CD4-positive, alpha-beta memory T cell (primary cell): ENCODE results near the gene ZKSCAN1. TPM values are rescaled to one million over a fixed set of nuclear protein-coding genes. Genes with fewer than 3 reads are reported as not detected.
A peak's percentile ranks its signal among the peaks of the same experiment; 100 is the strongest.

Experiments used
- CTCF ChIA-PET: fragments of 350-600 bp; sonication (Branson Sonifier 250); formaldehyde crosslinking; loops from one replicate; lab custom pipeline; 2021; ENCODE audit warnings: inconsistent platforms; ENCODE audit not compliant: partially characterized antibody; lab: Charles Lee
- POLR2A ChIA-PET: fragments of 350-600 bp; sonication (Branson Sonifier 250); formaldehyde crosslinking; loops from one replicate; lab custom pipeline; 2021; ENCODE audit not compliant: partially characterized antibody; lab: Charles Lee
- DNase-seq, 5 donors: peaks; one replicate each; pipeline versions ENCODE4 v3.0.0 to v3.0.0-alpha.2; 2020 to 2022; ENCODE audit warnings: mixed read lengths in 1 of 5
- H3K27ac ChIP-seq: one replicate; pipeline ENCODE4 v1.7.0; 2013; ENCODE audit warnings: low read depth, low read length
- H3K27me3 ChIP-seq: 2 replicates; pipeline ENCODE4 v1.7.0; 2013; ENCODE audit warnings: mild to moderate bottlenecking, low read length, moderate library complexity; ENCODE audit not compliant: insufficient read depth
- H3K36me3 ChIP-seq: 2 replicates; pipeline ENCODE4 v1.7.0; 2013; ENCODE audit warnings: mild to moderate bottlenecking, low read length, moderate library complexity; ENCODE audit not compliant: insufficient read depth
- H3K4me1 ChIP-seq: 2 replicates; pipeline ENCODE4 v1.7.0; 2013; ENCODE audit warnings: mild to moderate bottlenecking, low read length, moderate library complexity; ENCODE audit not compliant: insufficient read depth
- H3K4me3 ChIP-seq, 2 donors: one replicate each; pipeline ENCODE4 v1.7.0; 2013; ENCODE audit warnings: low read length in 2 of 2, mild to moderate bottlenecking in 1 of 2
- H3K9me3 ChIP-seq, 2 donors: one replicate each; pipeline ENCODE4 v1.7.0; 2013; ENCODE audit warnings: low read length in 2 of 2, control low read depth in 1 of 2; ENCODE audit not compliant: control insufficient read depth in 1 of 2
- H3K27ac Mint-ChIP-seq, 7 donors: one replicate each; pipeline ENCODE4 v1.8.0; 2020 to 2021; ENCODE audit warnings: mixed read lengths in 7 of 7, mild to moderate bottlenecking in 6 of 7, inconsistent platforms in 3 of 7, moderate library complexity in 3 of 7
- H3K27me3 Mint-ChIP-seq, 2 donors: one replicate each; pipeline ENCODE4 v1.8.0; 2020 to 2021; ENCODE audit warnings: mixed read lengths in 2 of 2
- H3K36me3 Mint-ChIP-seq, 2 donors: one replicate each; pipeline ENCODE4 v1.8.0; 2020 to 2021; ENCODE audit warnings: mixed read lengths in 2 of 2, inconsistent platforms in 1 of 2, mild to moderate bottlenecking in 1 of 2
- H3K4me1 Mint-ChIP-seq, 4 donors: one replicate each; pipeline ENCODE4 v1.8.0; 2020 to 2021; ENCODE audit warnings: mixed read lengths in 4 of 4, mild to moderate bottlenecking in 1 of 4
- H3K4me3 Mint-ChIP-seq, 8 donors: one replicate each; pipeline ENCODE4 v1.8.0; 2020 to 2021; ENCODE audit warnings: mixed read lengths in 8 of 8, mild to moderate bottlenecking in 7 of 8, moderate library complexity in 6 of 8, inconsistent platforms in 3 of 8
- H3K9me3 Mint-ChIP-seq, 8 donors: one replicate each; pipeline ENCODE4 v1.8.0; 2020 to 2021; ENCODE audit warnings: mixed read lengths in 8 of 8, mild to moderate bottlenecking in 5 of 8, inconsistent platforms in 3 of 8, moderate library complexity in 1 of 8
- intact Hi-C: fragments of 100-400 bp; cut with micrococcal nuclease; formaldehyde crosslinking; loops from one replicate; pipeline ENCODE4 v1.15.1; 2023
- polyA plus RNA-seq, 2 donors: library from polyadenylated mRNA; unstranded; fragments of 300-500 nt; fragmentation: Illumina TruSeq; gene quantifications; one replicate each; pipeline ENCODE4 v1.2.3, GENCODE V29; 2021
- total RNA-seq, 2 experiments: library from RNA; stranded (reverse); gene quantifications; one replicate each; pipeline ENCODE4 v1.2.3, GENCODE V29; 2021

ZKSCAN1 gene
- total and polyA plus RNA-seq, 4 experiments from 2014 or later, result 25.0 to 101 (median 70.9) TPM

DNA sequence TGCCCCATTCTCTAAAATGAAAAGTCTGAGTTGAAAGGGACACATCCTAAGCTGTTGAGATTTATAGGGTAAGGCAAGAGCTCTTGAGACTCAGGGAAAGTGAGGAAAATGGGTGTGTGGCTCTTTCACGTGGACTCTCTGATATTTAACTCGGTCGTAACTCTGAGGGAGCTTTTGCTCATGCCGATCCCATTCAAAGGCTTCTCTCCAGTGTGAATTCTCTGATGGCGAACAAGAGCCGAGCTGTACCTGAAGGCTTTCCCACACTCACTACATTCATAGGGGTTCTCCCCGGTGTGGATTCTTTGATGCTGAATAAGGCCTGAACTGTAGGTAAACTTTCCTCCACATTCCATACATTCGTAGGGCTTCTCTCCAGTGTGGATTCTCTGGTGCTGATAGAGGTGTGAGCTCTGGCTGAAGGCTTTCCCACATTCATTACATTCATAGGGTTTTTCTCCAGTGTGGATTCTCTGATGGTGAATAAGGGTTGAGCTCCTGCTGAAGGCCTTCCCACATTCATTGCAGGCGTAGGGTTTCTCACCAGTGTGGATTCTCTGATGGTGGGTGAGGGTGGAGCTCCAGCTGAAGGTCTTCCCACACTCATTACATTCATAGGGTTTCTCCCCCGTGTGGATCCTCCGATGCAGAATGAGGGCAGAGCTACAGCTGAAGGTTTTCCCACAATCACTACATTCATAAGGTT, 55.8 kb downstream of the ZKSCAN1 start:
- Histone ChIP-seq H3K36me3 (peaks cover 50% of the 10 kb centered on the region), H3K27me3 (no peaks in the 10 kb centered on the region), H3K4me1 (no peaks in the 10 kb centered on the region), H3K9me3 (peaks cover 10 to 22% of the 10 kb centered on the region in 2 donors), H3K27ac (no peak overlapping the region), H3K4me3 (no peak overlapping the region)
- peaks cover 61 to 73% of the 10 kb centered on the region in 2 donors for H3K36me3 Mint-ChIP-seq
- H3K4me1 Mint-ChIP-seq, result peaks cover 0 to 2% (median 0%) of the 10 kb centered on the region in 4 donors
- no peak for DNase-seq
- ChIA-PET CTCF (interaction anchor here (0.6 to 1.4 kb wide), 6 partner anchors 15 to 379 kb away, joined by 3 read pairs; partner anchors contain the start of gene GJC3), POLR2A (interaction anchor here (1.0 to 1.6 kb wide), 2 partner anchors 9 to 21 kb away, joined by 3 to 4 read pairs; partner anchors contain the start of gene ZSCAN21)
- H3K27ac Mint-ChIP-seq, result no peak overlapping the region
- intact Hi-C loops, result no loop called here
- H3K9me3 Mint-ChIP-seq, result peaks cover 0 to 31% (median 28%) of the 10 kb centered on the region in 8 donors
- H3K27me3 Mint-ChIP-seq, result no peaks in the 10 kb centered on the region
- no peak overlapping the region for H3K4me3 Mint-ChIP-seq

DNA sequence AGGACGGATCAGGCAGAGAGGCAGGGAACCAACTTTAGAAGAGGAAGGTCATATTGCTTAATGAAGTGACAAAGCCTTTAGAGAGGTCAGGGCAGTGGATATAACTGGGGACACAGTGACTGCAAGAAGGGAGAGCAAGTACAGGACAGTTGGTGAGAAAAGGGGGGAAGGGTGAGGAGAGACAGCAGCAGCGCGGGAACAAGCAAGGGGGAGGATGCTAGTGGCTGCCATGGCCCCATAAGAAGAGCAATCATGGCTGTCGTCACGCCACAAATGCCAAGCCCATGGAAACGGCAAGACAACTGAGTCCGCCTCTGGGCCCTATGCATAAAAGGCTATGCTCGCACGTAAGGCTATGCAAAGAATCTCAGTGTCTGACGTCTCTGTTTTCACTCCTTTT, 57.1 kb downstream of the ZKSCAN1 start:
- H3K4me1 Mint-ChIP-seq, result peaks cover 4% of the 10 kb centered on the region in 4 donors
- H3K27me3 ChIP-seq, result no peaks in the 10 kb centered on the region
- H3K36me3 Mint-ChIP-seq, result peaks cover 72 to 79% of the 10 kb centered on the region in 2 donors
- POLR2A ChIA-PET, result interaction anchor here (0.8 kb wide), 1 partner anchor 28 kb away, joined by 3 read pairs; no protein-coding TSS in a partner anchor
- peaks cover 10 to 22% of the 10 kb centered on the region in 2 donors for H3K9me3 ChIP-seq
- intact Hi-C loops, result no loop called here
- H3K27ac Mint-ChIP-seq, result no peak overlapping the region
- peaks cover 0 to 31% (median 28%) of the 10 kb centered on the region in 8 donors for H3K9me3 Mint-ChIP-seq
- H3K4me1 ChIP-seq, result no peaks in the 10 kb centered on the region
- no peak for DNase-seq
- CTCF ChIA-PET, result no interaction called here
- no peak overlapping the region for H3K4me3 ChIP-seq
- H3K4me3 Mint-ChIP-seq, result no peak overlapping the region
- H3K36me3 ChIP-seq, result peaks cover 61% of the 10 kb centered on the region
- no peaks in the 10 kb centered on the region for H3K27me3 Mint-ChIP-seq
- H3K27ac ChIP-seq, result no peak overlapping the region

DNA sequence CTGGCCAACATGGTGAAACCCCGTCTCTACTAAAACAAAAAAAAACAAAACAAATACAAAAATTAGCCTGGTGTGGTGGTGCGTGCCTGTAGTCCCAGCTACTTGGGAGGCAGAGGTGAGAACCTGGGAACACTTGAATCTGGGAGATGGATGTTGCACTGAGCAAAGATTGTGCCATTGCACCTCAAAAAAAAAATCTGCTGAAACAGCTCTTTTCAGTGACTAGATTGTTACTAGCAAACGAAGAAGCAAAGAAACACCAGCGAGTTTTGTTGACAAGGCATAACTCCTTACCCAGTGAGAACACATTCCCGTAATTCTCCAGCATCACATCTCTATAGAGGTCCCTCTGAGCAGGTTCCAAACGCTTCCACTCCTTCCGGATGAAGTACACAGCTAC, 59.4 kb downstream of the ZKSCAN1 start:
- Mint-ChIP-seq H3K36me3 (peaks cover 72 to 82% of the 10 kb centered on the region in 2 donors), H3K9me3 (peaks cover 0 to 31% (median 28%) of the 10 kb centered on the region in 8 donors), H3K4me3 (peak overlapping the region in 1 of 8 donors; percentile 72), H3K27ac (no peak overlapping the region), H3K27me3 (no peaks in the 10 kb centered on the region), H3K4me1 (peaks cover 8 to 19% (median 12%) of the 10 kb centered on the region in 4 donors)
- Histone ChIP-seq H3K27ac (no peak overlapping the region), H3K27me3 (no peaks in the 10 kb centered on the region), H3K36me3 (peaks cover 61% of the 10 kb centered on the region), H3K4me1 (peaks cover under 1% of the 10 kb centered on the region), H3K9me3 (peaks cover 10 to 22% of the 10 kb centered on the region in 2 donors), H3K4me3 (no peak overlapping the region)
- CTCF ChIA-PET, result no interaction called here
- POLR2A ChIA-PET, result interaction anchor here (1.2 kb wide), 1 partner anchor 10 kb away, joined by 5 read pairs; no protein-coding TSS in a partner anchor
- DNase-seq, result no peak
- intact Hi-C loops, result no loop called here

DNA sequence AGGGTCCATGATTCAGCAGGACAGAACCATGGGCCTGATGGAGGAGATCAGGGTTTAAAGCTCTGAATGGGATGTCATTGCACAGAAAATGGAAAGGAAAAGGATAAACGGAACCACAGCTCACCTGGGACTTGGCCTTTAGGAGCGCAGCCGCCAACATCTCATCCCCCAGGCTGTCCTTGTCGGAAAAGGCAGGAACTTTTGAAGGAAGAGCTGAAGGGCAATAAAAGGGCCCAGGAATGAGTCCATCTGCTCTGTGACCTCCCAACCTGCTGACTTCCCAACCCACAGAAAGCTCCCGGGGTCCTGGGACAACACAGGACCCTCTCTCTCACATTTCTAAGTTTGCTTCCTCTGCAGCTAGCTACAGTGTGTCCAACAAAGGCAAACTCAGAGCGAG, 60.0 kb downstream of the ZKSCAN1 start:
- Histone ChIP-seq H3K27ac (no peak overlapping the region), H3K9me3 (peaks cover 5 to 18% of the 10 kb centered on the region in 2 donors), H3K4me3 (no peak overlapping the region), H3K27me3 (no peaks in the 10 kb centered on the region), H3K4me1 (peaks cover 6% of the 10 kb centered on the region), H3K36me3 (peaks cover 63% of the 10 kb centered on the region)
- no peaks in the 10 kb centered on the region for H3K27me3 Mint-ChIP-seq
- ChIA-PET CTCF (no interaction called here), POLR2A (interaction anchor here (1.2 kb wide), 1 partner anchor 10 kb away, joined by 5 read pairs; no protein-coding TSS in a partner anchor)
- intact Hi-C loops, result no loop called here
- DNase-seq, result no peak
- no peak overlapping the region for H3K27ac Mint-ChIP-seq
- H3K4me1 Mint-ChIP-seq, result peaks cover 12 to 24% (median 16%) of the 10 kb centered on the region in 4 donors
- H3K36me3 Mint-ChIP-seq, result peaks cover 68 to 76% of the 10 kb centered on the region in 2 donors
- no peak overlapping the region for H3K4me3 Mint-ChIP-seq
- H3K9me3 Mint-ChIP-seq, result peaks cover 0 to 27% (median 23%) of the 10 kb centered on the region in 8 donors

DNA sequence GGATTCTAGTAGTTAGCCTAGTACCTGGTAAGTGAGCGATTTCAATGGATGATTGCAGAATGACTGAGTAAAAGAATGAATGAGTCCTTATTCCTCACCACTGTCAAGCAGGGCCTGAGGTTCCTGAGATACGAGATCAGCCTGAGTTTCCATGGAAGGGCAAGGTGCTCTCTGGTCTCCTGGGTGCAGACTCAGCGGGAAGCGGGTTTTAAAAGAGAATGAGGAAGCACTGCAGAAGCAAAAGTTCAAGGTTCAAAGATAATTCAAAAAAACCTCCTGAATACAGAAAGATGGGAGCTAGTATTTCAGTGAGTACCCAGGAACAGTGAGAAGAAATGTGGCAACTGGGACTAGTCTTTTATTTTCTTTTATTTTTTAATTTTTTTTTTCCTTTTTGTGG, 61.8 kb downstream of the ZKSCAN1 start:
- H3K27me3 Mint-ChIP-seq, result no peaks in the 10 kb centered on the region
- H3K9me3 Mint-ChIP-seq, result peaks cover 0 to 9% (median 5%) of the 10 kb centered on the region in 8 donors
- intact Hi-C loops, result no loop called here
- H3K4me3 Mint-ChIP-seq, result peak overlapping the region in 1 of 8 donors; percentile 49
- H3K36me3 Mint-ChIP-seq, result peaks cover 58 to 59% of the 10 kb centered on the region in 2 donors
- H3K9me3 ChIP-seq, result no peaks in the 10 kb centered on the region
- no peak overlapping the region for H3K4me3 ChIP-seq
- DNase-seq, result no peak
- peak overlapping the region in 1 of 7 donors; percentile 75 for H3K27ac Mint-ChIP-seq
- no peak overlapping the region for H3K27ac ChIP-seq
- H3K36me3 ChIP-seq, result peaks cover 49% of the 10 kb centered on the region
- H3K4me1 Mint-ChIP-seq, result peaks cover 19 to 40% (median 30%) of the 10 kb centered on the region in 4 donors
- H3K4me1 ChIP-seq, result peaks cover 17% of the 10 kb centered on the region
- ChIA-PET CTCF (no interaction called here), POLR2A (no interaction called here)
- H3K27me3 ChIP-seq, result no peaks in the 10 kb centered on the region

DNA sequence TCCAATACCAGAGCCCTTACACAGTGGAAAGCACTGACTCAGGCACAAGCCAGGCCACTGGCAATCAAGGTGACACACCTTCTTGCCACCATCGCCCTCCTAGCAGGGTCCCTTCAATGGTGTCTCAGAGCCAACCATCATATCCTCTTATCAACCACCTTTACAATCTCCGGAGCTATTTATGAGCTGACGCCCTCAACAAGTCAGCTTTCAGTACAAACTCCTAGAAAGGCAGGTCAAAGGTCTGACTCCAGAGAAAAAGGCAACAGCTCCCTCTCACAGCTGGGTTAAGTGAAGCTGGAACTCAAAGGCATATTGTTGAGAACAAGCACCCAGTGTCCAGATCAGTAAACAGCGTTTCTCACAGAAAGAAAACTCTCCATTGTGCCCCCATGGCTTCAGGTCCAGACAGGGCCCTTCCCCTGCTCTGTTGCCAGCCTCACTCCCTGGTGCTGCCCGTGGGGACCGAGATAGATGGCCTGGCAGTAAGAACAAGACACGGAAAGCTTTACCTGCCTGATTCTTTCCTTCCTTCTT, 63.7 kb downstream of the ZKSCAN1 start:
- no peak for DNase-seq
- Histone ChIP-seq H3K36me3 (peaks cover 33% of the 10 kb centered on the region), H3K27me3 (no peaks in the 10 kb centered on the region), H3K4me1 (peaks cover 25% of the 10 kb centered on the region), H3K4me3 (no peak overlapping the region), H3K27ac (no peak overlapping the region), H3K9me3 (no peaks in the 10 kb centered on the region)
- CTCF ChIA-PET, result no interaction called here
- Mint-ChIP-seq H3K27me3 (no peaks in the 10 kb centered on the region), H3K27ac (peak overlapping the region in 5 of 7 donors; percentile 2 to 83 (median 30)), H3K9me3 (peaks cover 0 to 1% (median 0%) of the 10 kb centered on the region in 8 donors), H3K4me3 (peak overlapping the region in 6 of 8 donors; percentile 30 to 71 (median 51)), H3K4me1 (peaks cover 23 to 48% (median 36%) of the 10 kb centered on the region in 4 donors), H3K36me3 (peaks cover 40 to 49% of the 10 kb centered on the region in 2 donors)
- intact Hi-C loops, result no loop called here
- POLR2A ChIA-PET, result no interaction called here
